GM18520 (cell line): ENCODE data around the gene WTIP.
"Not testable (repeated sequence)": the region's sequence is repeated elsewhere in the genome, so short reads cannot be mapped to it uniquely, and the experiment has no call there.

ENCODE experiments used
- ATAC-seq: cut with Tn5 transposase; IDR thresholded peaks from one replicate; pipeline ENCODE4 v1.9.1; 2021; ENCODE audit not compliant: unreplicated experiment

The WTIP gene

DNA sequence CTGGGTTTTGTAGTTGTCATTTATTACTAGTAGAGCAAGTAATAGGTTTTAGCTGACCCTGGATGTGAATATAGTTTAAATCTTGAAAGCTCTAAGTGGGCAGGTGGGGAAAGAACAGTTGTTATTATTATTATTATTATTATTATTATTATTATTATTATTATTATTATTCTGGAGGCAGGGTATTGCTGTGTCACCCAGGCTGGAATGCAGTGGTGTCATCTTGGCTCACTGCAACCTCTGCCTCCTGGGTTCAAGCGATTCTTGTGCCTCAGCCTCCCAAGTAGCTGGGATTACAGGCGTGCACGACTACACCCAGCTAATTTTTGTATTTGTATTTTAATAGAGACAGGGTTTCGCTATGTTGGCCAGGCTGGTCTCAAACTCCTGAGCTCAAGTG lies 3.1 kb upstream of the WTIP start:
- not testable (repeated sequence) for ATAC-seq

DNA sequence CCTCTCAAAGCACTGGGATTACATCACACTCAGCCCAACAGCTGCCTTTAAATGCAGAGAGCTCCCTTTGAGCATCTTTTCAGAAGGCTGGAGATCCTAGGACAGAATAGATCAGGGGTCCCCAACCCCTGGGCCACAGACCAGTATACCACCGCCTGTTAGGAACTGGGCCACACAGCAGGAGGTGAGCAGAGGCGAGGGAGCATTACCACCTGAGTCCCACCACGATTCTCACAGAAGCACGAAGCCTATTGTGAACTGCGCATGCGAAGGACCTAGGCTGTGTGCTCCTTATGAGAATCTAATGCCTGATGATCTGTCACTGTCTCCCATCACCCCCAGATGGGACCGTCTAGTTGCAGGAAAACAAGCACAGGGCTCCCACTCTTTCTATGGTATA lies 2.2 kb upstream of the WTIP start:
- ATAC-seq, result no peak

DNA sequence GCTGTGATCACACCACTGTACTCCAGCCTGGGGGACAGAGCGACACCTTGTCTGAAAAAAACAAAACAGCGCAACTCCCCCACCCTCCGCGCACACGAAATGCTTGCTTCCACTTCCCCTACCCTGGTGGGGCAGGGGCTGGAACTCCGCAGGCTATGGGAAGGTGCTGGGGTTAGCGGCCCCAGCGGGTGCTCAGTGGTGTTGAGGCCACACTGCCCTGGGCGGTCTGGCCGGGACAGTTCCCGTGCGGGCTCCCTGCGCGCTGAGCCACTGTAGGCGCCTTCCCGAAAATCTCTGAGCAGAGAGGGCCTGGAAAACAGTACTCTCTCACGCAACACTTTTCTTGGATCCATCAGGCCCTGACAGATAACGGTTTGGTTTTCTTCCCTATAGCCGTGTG lies 1.1 kb upstream of the WTIP start:
- ATAC-seq, result no peak

- ATAC-seq, result no peak
Measured at GRCh38 chr19:34481861-34482379, 362 bp downstream of the WTIP start.

DNA sequence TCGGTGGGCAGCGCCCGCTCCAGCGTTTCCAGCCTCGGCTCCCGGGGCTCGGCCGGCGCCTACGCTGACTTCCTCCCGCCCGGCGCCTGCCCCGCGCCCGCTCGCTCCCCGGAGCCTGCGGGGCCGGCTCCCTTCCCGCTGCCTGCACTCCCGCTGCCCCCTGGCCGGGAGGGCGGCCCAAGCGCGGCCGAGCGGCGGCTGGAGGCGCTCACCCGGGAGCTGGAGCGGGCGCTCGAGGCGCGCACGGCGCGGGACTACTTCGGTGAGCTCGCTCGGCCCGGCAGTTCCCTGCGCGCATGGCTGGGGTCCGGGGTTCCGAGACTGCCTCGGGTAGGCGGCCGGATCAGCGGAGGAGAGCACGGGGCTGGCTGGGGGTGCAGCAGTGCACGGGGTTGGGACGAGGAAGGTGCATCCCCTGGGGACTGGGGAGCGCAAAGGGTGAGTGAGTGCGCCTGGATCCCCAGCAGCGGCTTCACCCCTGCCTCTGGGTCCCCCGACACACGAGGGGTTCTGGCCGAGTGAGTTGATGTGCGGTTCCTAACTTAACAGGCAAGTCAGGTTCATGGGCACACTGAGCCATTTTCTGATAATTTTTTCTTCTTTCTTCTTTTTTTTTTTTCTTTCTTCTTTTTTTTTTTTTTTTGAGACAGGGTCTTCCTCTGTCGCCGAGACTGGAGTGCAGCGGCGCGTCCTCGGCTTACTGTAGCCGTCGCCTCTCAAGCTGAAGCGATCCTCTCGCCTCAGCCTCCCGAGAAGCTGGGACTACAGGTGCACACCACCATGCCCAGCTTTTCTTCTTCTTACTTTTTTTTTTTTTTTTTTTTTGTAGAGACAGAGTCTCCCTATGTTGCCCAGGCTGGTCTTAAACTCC lies 1.1 kb downstream of the WTIP start:
- ATAC-seq, result no peak

DNA sequence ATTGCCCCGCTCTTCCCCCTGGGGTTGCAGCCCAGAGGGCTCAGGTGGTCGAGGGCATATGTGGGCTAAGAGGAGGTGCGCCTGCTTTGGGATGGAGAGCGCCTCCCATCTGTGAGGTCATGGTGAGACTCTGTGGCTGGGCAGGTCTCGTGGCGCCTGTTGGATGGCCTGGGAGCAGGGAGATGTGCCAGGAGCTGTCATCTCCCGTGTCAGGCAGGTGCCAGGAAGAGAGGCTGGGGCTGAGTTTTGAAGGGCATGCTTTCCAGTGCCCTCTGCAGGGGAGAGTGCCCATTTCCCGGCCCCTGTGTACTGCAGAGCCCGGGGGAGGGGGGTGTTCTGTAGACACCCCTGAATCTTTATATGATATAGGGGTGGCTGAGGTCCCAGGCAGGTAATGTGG lies 2.8 kb downstream of the WTIP start:
- no peak for ATAC-seq

- ATAC-seq, result no peak
Measured at GRCh38 chr19:34485831-34486230, 4.3 kb downstream of the WTIP start.

- ATAC-seq, result no peak
Measured at GRCh38 chr19:34487651-34488051, 6.1 kb downstream of the WTIP start.

DNA sequence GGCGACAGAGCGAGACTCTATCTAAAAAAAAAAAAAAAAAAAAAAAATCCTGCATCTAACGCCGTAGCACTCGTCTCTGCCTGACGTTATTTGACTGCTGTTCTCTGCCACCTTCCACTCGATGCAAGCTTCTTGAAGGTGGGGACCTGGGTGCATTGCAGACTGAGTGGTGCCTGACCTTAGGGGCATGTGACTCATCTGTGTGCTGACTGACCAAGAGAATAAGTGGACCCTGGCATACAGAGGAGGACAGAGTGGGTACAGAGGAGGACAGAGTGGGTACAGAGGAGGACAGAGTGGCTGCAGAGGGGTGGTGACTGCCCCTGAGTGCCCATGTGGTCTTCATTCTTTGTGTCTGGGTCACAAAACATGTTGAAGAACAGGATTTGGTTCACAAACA lies 7.6 kb downstream of the WTIP start:
- no peak for ATAC-seq

DNA sequence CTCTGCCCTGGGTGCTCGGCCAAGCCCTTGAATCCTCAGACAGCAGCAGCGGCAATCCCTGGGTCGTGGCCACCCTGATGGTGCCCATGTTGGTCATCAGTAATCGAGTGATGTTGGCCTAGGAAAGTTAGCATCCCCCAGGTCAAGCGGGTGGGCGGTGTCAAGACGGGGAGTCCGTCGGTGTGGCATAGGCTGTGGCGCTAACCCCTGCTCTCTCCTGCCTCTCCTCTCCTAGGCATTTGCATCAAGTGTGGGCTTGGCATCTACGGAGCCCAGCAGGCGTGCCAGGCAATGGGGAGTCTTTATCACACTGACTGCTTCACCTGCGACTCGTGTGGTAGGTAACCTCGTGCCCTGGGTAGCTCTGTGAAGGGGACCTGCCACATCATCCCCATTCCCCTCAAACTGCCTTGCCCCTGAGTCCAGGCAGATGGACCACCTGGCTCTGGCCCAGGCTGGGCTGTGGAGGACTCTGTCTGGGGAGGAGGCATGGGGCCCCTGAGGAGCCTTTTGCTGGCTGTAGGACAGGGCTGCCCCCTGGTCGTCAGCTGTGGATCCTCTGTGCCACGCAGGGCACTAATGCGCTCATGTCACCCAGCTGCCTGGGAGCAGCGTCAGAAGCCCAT lies 8.7 kb downstream of the WTIP start:
- no peak for ATAC-seq

DNA sequence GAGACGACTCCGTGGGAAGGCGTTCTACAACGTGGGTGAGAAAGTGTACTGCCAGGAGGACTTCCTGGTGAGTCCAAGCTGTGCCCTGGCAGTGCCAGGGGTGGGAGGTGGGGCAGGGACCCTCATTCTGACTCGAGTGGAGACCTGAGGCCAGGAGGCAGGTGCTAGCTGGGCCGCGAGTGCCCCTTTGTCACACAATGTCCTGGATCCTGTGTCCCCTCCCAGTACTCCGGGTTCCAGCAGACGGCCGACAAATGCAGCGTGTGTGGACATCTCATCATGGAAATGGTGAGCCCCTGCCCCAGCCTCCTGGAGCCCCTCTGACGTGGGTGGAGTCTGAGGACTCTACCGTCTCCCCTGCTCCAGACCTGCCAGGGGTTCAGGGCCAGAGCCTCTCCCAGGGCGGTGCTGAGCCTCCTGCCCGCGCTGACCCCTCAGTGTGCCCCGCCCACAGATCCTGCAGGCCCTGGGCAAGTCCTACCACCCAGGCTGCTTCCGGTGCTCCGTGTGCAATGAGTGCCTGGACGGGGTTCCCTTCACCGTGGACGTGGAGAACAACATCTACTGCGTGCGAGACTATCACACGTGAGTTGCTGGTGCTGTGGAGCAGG lies 11.6 kb downstream of the WTIP start:
- ATAC-seq, result no peak

GRCh38 chr19:34493649-34494044 lies 12.1 kb downstream of the WTIP start:
- ATAC-seq, result no peak

DNA sequence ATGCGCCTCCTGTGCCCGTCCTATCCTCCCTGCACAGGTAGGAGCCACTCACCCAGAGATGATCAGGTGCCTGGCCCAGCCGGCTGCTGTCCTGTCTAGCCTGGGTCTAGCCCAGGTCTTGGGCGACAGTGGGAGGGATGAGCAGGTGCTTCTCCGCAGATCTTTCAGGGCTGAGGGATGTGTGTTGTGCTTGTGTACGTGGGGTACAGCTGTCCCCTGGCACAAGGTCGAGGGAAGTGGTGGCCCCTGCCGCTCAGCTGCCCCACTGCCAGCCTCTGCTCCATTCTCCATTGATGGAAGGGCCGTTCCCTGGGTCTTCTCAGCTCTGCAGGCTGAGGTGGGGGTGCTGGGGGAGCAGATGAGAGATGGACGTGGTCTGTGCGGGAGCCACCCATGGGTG lies 13.0 kb downstream of the WTIP start:
- no peak for ATAC-seq

DNA sequence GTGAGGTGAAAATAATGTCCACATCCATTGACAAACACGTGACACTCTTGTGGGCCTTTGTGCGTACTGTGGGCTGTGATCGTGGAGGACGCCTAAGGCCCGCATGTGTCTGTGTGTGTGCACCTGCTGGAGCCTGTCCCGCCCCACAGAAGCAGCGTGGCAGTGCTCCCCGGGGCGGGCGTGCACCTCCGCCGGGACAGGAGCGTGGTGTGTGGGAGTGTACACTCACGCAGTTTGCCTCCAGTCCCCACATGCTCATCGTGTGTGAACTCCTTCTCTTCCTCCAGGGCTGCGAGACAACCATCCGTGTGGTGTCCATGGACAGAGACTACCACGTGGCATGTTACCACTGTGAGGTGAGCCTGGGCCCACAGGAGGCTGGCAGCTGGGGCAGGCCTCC lies 13.9 kb downstream of the WTIP start:
- ATAC-seq, result no peak

DNA sequence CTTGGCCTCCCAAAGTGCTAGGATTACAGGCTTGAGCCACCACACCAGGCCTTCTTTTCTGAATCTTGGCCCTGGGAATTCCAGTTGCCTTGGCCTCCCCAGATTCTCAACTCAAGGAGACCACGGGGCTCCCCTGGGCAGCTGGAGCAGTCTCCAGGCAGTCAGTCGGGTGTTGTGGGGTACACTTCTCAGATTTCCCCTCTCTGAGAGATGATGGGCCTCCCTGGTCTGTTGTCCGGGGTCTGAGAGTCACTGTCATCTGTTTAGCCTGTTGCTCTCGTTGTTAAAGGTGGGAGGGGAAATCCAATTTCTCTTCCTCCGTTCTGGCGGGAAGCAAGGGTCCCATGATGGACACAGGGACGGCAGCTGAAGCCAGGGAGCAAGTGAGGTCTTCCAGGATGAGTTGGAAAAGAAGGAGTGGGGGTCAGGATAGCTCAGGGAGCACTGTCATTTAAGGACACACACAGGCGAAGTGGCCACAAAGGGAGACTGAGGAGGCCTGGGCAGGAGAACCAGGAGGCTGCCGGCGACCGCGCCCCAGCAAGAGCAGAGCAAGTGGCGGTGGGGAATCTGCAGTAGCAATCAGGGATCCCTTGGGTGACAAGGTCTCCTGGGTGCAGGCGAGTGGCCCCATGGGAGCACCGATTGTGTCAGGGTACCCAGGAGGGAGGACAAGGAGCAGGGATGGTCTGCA lies 15.7 kb downstream of the WTIP start:
- no peak for ATAC-seq

GRCh38 chr19:34499155-34499834 lies 17.7 kb downstream of the WTIP start:
- no peak for ATAC-seq

- no peak for ATAC-seq
Measured at GRCh38 chr19:34500656-34501120, 19.1 kb downstream of the WTIP start.

- peak; percentile 58 for ATAC-seq
Measured at GRCh38 chr19:34501339-34502320, 20.1 kb downstream of the WTIP start.

DNA sequence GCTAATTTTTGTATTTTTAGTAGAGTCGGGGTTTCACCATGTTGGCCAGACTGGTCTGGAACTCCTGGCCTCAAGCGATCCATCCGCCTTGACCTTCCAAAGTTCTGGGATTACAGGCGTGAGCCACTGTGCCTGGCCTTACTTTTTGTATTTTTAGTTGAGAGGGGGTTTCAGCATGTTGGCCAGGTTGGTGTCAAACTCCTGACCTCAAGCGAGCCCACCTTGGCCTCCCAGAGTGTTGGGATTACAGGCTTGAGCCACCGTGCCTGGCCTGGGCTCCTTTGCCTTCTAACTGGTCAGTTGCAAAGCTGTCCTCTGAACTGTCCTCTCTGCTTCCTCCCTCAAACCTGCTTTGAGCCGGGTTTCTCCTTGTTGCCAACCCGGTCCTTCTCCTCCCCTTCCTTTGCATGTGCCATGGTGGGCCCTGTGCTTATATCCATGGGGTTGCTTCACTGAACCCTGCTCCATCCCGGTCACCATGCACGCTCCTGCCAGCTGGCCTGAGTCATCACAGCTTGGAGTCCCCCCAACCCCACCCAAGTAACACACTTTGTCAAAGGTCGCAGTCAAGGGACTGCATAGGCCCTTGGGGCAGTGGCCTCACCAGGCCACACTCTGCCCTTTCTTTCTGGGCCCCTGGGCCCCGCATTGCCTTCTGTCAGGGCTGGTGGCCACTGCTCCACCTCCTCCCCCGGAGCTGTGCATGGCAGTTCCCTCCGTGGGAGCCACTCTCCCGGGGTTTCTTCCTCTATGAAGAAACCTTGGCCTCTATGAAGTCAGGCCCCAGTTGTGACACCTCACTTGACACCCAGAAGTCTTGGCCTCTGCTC lies 21.2 kb downstream of the WTIP start:
- no peak for ATAC-seq
